GM12878 (cell line): ENCODE data around the gene FAM162A. TPM values are rescaled to one million over a fixed set of nuclear protein-coding genes. Genes with fewer than 3 reads are reported as not detected.

Experiments
- ATAC-seq: fragments of 200-7000 bp; cut with Tn5 transposase; 3 replicates; pipeline ENCODE4 v1.9.1; 2020; ENCODE audit warnings: mild to moderate bottlenecking, moderate library complexity
- BruUV-seq: library from RNA; stranded (reverse); fragments of 400-500 nt; replicated peaks from 2 replicates; lab custom pipeline; 2021; lab: Mats Ljungman, UMichigan
- CTCF ChIA-PET: fragments of 300-600 bp; sonication (Branson Sonifier 250); formaldehyde crosslinking; extraction: SDS; loops from one replicate; lab custom pipeline; 2021; ENCODE audit warnings: inconsistent platforms; lab: Yijun Ruan, JAX
- POLR2A ChIA-PET: fragments of 350-600 bp; formaldehyde crosslinking; extraction: SDS; loops from one replicate; lab custom pipeline; 2021; ENCODE audit warnings: inconsistent platforms; lab: Charles Lee
- RAD21 ChIA-PET: fragments of 300-600 bp; sonication (Branson Sonifier 250); formaldehyde crosslinking; loops from one replicate; lab custom pipeline; 2023; ENCODE audit warnings: antibody characterized with exemption; ENCODE audit not compliant: unreplicated experiment; lab: Charles Lee
- SMC1A ChIA-PET: fragments of 300-600 bp; sonication (Branson Sonifier 250); formaldehyde crosslinking; loops from one replicate; lab custom pipeline; 2023; ENCODE audit not compliant: unreplicated experiment, uncharacterized antibody; lab: Charles Lee
- DNase-seq: peaks from one replicate; pipeline ENCODE4 v3.0.0-alpha.2; 2011; ENCODE audit warnings: low read depth, low spot score
- FAIRE-seq: peaks from 3 replicates; lab custom pipeline; 2011; peaks lifted over from hg19 to GRCh38; lab: Jason Lieb, UNC
- H2AFZ ChIP-seq: 2 replicates; pipeline ENCODE4 v1.6.0; 2011; ENCODE audit warnings: low read depth, low read length, control low read depth; ENCODE audit not compliant: control insufficient read depth
- H3K27ac ChIP-seq: 2 replicates; pipeline ENCODE4 v1.5.1; 2011; ENCODE audit warnings: control low read depth; ENCODE audit not compliant: control insufficient read depth, insufficient read depth
- H3K27me3 ChIP-seq, 2 experiments: replicated peaks in 1 of 2; 2 replicates each; pipeline versions ENCODE4 v1.6.0 to v1.6.1; 2011; ENCODE audit warnings: low read length in 1 of 2; ENCODE audit not compliant: control insufficient read depth in 2 of 2, insufficient read depth in 2 of 2
- H3K36me3 ChIP-seq, 2 experiments: 2 replicates each; pipeline ENCODE4 v1.5.1; 2011; ENCODE audit warnings: low read length in 1 of 2; ENCODE audit not compliant: control insufficient read depth in 2 of 2, insufficient read depth in 2 of 2
- H3K4me1 ChIP-seq: 2 replicates; pipeline ENCODE4 v1.6.1; 2011; ENCODE audit warnings: mild to moderate bottlenecking, low read length, moderate library complexity, mixed read lengths; ENCODE audit not compliant: control insufficient read depth, insufficient read depth
- H3K4me2 ChIP-seq: 2 replicates; pipeline ENCODE4 v1.6.0; 2011; ENCODE audit warnings: control low read depth; ENCODE audit not compliant: control insufficient read depth, insufficient read depth
- H3K4me3 ChIP-seq: fragments of 200-600 bp; sonication (generic); 2 replicates; pipeline ENCODE4 v1.5.1; 2016
- H3K79me2 ChIP-seq: 2 replicates; pipeline ENCODE4 v1.6.0; 2011; ENCODE audit warnings: low read length; ENCODE audit not compliant: control insufficient read depth, insufficient read depth
- H3K9ac ChIP-seq: 2 replicates; pipeline ENCODE4 v1.8.0; 2011; ENCODE audit warnings: low read length, control low read depth, mixed read lengths; ENCODE audit not compliant: control insufficient read depth, insufficient read depth
- H3K9me3 ChIP-seq: replicated peaks from 3 replicates; pipeline ENCODE4 v1.5.1; 2011; ENCODE audit warnings: mild to moderate bottlenecking, low read length; ENCODE audit not compliant: control insufficient read depth, insufficient read depth
- H4K20me1 ChIP-seq: 2 replicates; pipeline ENCODE4 v1.6.0; 2011; ENCODE audit not compliant: control insufficient read depth, insufficient read depth
- BACH1 ChIP-seq: fragments of 450-650 bp; IDR thresholded peaks from 2 replicates; pipeline ENCODE4 v1.6.1; 2017; ENCODE audit warnings: mild to moderate bottlenecking, borderline replicate concordance
- GABPA ChIP-seq: IDR thresholded peaks from 2 replicates; pipeline ENCODE4 v1.6.1; 2014; ENCODE audit warnings: antibody characterized with exemption, low read depth, mild to moderate bottlenecking, inconsistent platforms
- HDAC2 ChIP-seq: fragments of 200-600 bp; sonication (generic); IDR thresholded peaks from 2 replicates; pipeline ENCODE4 v1.6.1; 2017
- IKZF2 ChIP-seq, 2 experiments: fragments of 450-650 bp; IDR thresholded peaks; 2 replicates each; pipeline ENCODE4 v1.6.1; 2017; ENCODE audit warnings: mild to moderate bottlenecking in 2 of 2, moderate library complexity in 2 of 2
- LARP7 ChIP-seq: fragments of 450-650 bp; IDR thresholded peaks from 2 replicates; pipeline ENCODE4 v1.6.1; 2017; ENCODE audit warnings: mild to moderate bottlenecking
- MEF2B ChIP-seq: fragments of 450-650 bp; IDR thresholded peaks from 2 replicates; pipeline ENCODE4 v1.6.1; 2018; ENCODE audit warnings: mild to moderate bottlenecking, moderate library complexity; ENCODE audit not compliant: partially characterized antibody, poor library complexity, severe bottlenecking
- MTA2 ChIP-seq: fragments of 450-650 bp; IDR thresholded peaks from 2 replicates; pipeline ENCODE4 v1.6.1; 2016; ENCODE audit warnings: low read depth, mild to moderate bottlenecking, moderate library complexity
- RCOR1 ChIP-seq: conservative IDR thresholded peaks from 2 replicates; pipeline ENCODE4 v1.6.1; 2012; ENCODE audit warnings: low read depth, low read length, improper control_type of control experiment
- RELA ChIP-seq: fragments of 450-650 bp; IDR thresholded peaks from 2 replicates; pipeline ENCODE4 v1.8.0; 2014; ENCODE audit warnings: borderline replicate concordance; ENCODE audit not compliant: partially characterized antibody
- RELB ChIP-seq: fragments of 450-650 bp; IDR thresholded peaks from 2 replicates; pipeline ENCODE4 v1.6.1; 2017; ENCODE audit warnings: low read depth, mild to moderate bottlenecking, moderate library complexity
- SMC3 ChIP-seq: IDR thresholded peaks from 2 replicates; pipeline ENCODE4 v1.6.1; 2011; ENCODE audit warnings: low read length, improper control_type of control experiment, borderline replicate concordance
- SPI1 ChIP-seq: IDR thresholded peaks from 2 replicates; pipeline ENCODE4 v1.6.1; 2011; ENCODE audit warnings: low read depth, mild to moderate bottlenecking, low read length, moderate library complexity, borderline replicate concordance; ENCODE audit not compliant: insufficient read depth
- ZBTB33 ChIP-seq: fragments of 450-650 bp; IDR thresholded peaks from 2 replicates; pipeline ENCODE4 v1.6.1; 2017; ENCODE audit warnings: mild to moderate bottlenecking
- ZNF24 ChIP-seq: fragments of 450-650 bp; IDR thresholded peaks from 2 replicates; pipeline ENCODE4 v1.6.1; 2017; ENCODE audit warnings: antibody characterized with exemption, mild to moderate bottlenecking
- WGBS: methylation state at CpG from one replicate; pipeline ENCODE4 v1.1.6; 2016; ENCODE audit warnings: low lambda C conversion rate; ENCODE audit not compliant: insufficient replicate concordance, insufficient coverage; ENCODE audit errors: missing lambda C conversion rate; 5-methylcytosine and 5-hydroxymethylcytosine counted together
- in situ Hi-C: fragments of 300-500 bp; cut with MboI; formaldehyde crosslinking; loops from 9 replicates; pipeline ENCODE4 v1.14.3; 2018; ENCODE audit warnings: mixed read lengths
- intact Hi-C: fragments of 100-400 bp; cut with micrococcal nuclease; formaldehyde crosslinking; loops from one replicate; pipeline ENCODE4 v1.14.2; 2022; ENCODE audit not compliant: unreplicated experiment
- polyA plus RNA-seq, 11 experiments: library from polyadenylated mRNA; depleted of rRNA in 4 of 11; unstranded in 6 of 11; stranded (reverse) in 5 of 11; fragments of >200 nt; fragmentation: Nextera tagmentation in 4 of 11; fragmentation: Illumina TruSeq in 1 of 11; extraction: Ambion mirVana in 4 of 11; extraction: Trizol in 1 of 11; gene quantifications; 1 replicate in 1 of 11; 2 replicates in 10 of 11; pipeline versions ENCODE4 v1.2.1 to v1.2.3, GENCODE V29; 2011 to 2016; ENCODE audit warnings: inconsistent platforms in 2 of 11, missing spikeins in 2 of 11, low read depth in 1 of 11
- total RNA-seq, 4 experiments: library from RNA; depleted of rRNA in 3 of 4; stranded (reverse); fragments of >200 nt in 3 of 4; fragmentation: Illumina TruSeq in 1 of 4; extraction: Trizol in 1 of 4; gene quantifications; 2 replicates each; pipeline versions ENCODE4 v1.2.1 to v1.2.3, GENCODE V29; 2013 to 2021
- TF ChIP-seq, protein P1 (sequence below): fragments of 150-350 bp; IDR thresholded peaks from 2 replicates; pipeline ENCODE4 v1.6.1; 2014; ENCODE audit warnings: mild to moderate bottlenecking, low read depth, low read length
- TF ChIP-seq, protein P2 (sequence below): IDR thresholded peaks from 2 replicates; pipeline ENCODE4 v1.6.1; 2011; ENCODE audit warnings: borderline replicate concordance, low read depth, mild to moderate bottlenecking, moderate library complexity, mixed read lengths, low read length; ENCODE audit not compliant: insufficient read depth; ENCODE audit errors: extremely low read length

The FAM162A gene
- total and polyA plus RNA-seq, 10 of the 15 experiments (the other 5 are each of a cell fraction or from before 2014, with no cell fraction given): 59.2 to 346 (median 149) TPM

DNA sequence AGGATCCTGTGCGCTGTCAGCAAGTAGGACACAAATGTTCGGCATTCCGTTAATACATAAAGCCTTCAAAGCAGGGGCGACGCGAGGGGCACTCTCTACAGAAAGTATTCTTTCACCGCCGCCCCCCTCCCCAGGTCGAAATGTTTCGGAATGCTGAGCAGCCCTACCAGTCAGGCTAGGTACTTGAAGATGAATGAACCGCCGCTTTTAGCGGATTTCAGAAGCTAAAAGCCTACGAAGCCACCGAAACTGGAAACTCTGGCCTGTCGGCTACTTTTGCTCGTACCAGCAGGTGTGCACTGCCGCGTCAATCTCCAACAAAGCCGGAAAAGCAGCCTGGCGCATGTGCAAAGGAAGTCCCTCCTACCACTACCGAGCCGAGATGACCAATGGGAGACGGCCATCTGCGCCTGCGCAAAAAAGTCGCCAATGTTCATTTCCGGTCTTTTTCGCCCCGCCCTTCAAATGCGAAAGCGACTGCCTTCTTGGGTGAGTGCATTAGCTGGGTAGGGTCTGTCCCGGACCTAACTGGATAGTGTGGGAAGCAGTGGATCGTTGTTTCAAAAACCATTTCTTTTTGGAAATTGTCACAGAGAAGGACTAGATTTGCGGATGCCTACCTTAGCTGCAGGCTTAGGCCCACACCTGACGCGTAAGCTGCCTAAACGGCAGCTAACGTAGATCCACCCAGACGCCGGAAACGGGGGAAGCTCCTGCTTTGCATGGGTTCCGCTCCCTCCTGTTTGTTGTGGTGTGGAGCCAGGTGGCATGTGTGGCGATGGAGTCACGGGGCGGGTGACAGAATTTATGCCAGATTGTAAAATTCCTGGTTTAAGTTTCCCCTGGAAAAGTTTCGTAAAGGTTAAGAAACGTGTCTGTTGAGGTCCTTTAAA is 32.0 kb downstream of the FAM162A start, which contains the start of gene WDR5B:
TSS of gene WDR5B (minus strand) at position 301 of the 893 bp plus-strand sequence. CDS start 534 bp downstream, outside the sequence.
- ChIA-PET POLR2A (interaction anchor here (0.5 to 3.0 kb wide), 21 partner anchors 9 to 852 kb away, joined by 3 to 16 read pairs (median 4); partner anchors contain the start of genes FAM162A, KPNA1 and MIX23), CTCF (interaction anchor here (0.6 to 3.2 kb wide), 17 partner anchors 9 to 150 kb away, joined by 3 to 29 read pairs (median 4); partner anchors contain the start of genes FAM162A and KPNA1), RAD21 (interaction anchor here (0.8 to 3.7 kb wide), 20 partner anchors 8 to 314 kb away, joined by 3 to 20 read pairs (median 4); partner anchors contain the start of genes FAM162A, KPNA1 and MIX23), SMC1A (interaction anchor here (0.7 to 3.0 kb wide), 32 partner anchors 8 to 870 kb away, joined by 3 to 31 read pairs (median 4); partner anchors contain the start of genes FAM162A, KPNA1, MIX23 and POLQ)
- H3K79me2 ChIP-seq: peaks cover 32% of the 10 kb centered on the region
- H3K4me1 ChIP-seq: peaks cover 14% of the 10 kb centered on the region; the same call in 1 of the 2 replicates
- H3K27me3 ChIP-seq: no peaks in the 10 kb centered on the region
- H3K4me3 ChIP-seq: peak within 1 kb of the TSS; percentile 77
- no peaks in the 10 kb centered on the region for H4K20me1 ChIP-seq
- no peaks in the 10 kb centered on the region for H3K9me3 ChIP-seq
- FAIRE-seq (no peak), ATAC-seq (peak; percentile 95), DNase-seq (peak; percentile 98)
- H2AFZ ChIP-seq: peak within 1 kb of the TSS; percentile 84
- H3K4me2 ChIP-seq: peak within 1 kb of the TSS; percentile 96
- H3K36me3 ChIP-seq: peaks cover 0 to 5% of the 10 kb centered on the region in 2 experiments; a peak in 2 of 4 replicates
- intact Hi-C loops (no loop called here), in situ Hi-C loops (no loop called here)
- WGBS: under 1% methylated on average over 48 of the region's 48 CpGs
- H3K9ac ChIP-seq: peak within 1 kb of the TSS; percentile 75
- peak within 1 kb of the TSS; percentile 91 for H3K27ac ChIP-seq
- BruUV-seq: TSS peak; percentile 83
- TF ChIP-seq, protein P1, sequence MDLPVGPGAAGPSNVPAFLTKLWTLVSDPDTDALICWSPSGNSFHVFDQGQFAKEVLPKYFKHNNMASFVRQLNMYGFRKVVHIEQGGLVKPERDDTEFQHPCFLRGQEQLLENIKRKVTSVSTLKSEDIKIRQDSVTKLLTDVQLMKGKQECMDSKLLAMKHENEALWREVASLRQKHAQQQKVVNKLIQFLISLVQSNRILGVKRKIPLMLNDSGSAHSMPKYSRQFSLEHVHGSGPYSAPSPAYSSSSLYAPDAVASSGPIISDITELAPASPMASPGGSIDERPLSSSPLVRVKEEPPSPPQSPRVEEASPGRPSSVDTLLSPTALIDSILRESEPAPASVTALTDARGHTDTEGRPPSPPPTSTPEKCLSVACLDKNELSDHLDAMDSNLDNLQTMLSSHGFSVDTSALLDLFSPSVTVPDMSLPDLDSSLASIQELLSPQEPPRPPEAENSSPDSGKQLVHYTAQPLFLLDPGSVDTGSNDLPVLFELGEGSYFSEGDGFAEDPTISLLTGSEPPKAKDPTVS: no peak
- peak; percentile 86 for TF ChIP-seq GABPA
- TF ChIP-seq, protein P2, sequence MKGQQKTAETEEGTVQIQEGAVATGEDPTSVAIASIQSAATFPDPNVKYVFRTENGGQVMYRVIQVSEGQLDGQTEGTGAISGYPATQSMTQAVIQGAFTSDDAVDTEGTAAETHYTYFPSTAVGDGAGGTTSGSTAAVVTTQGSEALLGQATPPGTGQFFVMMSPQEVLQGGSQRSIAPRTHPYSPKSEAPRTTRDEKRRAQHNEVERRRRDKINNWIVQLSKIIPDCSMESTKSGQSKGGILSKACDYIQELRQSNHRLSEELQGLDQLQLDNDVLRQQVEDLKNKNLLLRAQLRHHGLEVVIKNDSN: no peak
- peak; percentile 74; the same call in 1 of the 2 replicates for TF ChIP-seq RCOR1
- TF ChIP-seq SPI1: no peak; the same call in 1 of the 2 replicates
- no peak for TF ChIP-seq HDAC2
- peak; percentile 63; the same call in 1 of the 2 replicates for TF ChIP-seq MTA2
- TF ChIP-seq SMC3: no peak
- TF ChIP-seq RELB: peak; percentile 88; the same call in 1 of the 2 replicates
- TF ChIP-seq ZNF24: no peak
- peak; percentile 44; the same call in 1 of the 2 replicates for TF ChIP-seq LARP7
- peak; percentile 83 to 85 for TF ChIP-seq IKZF2 (IDR thresholded peaks at IDR 0.05)
- peak; percentile 60 for TF ChIP-seq BACH1
- peak; percentile 49 for TF ChIP-seq MEF2B
- no peak for TF ChIP-seq ZBTB33
- peak; percentile 64 for TF ChIP-seq RELA
